HG03460 (cell line): ENCODE data around the gene DES.

Source experiments
- ATAC-seq: cut with Tn5 transposase; IDR thresholded peaks from one replicate; pipeline ENCODE4 v1.9.1; 2021; ENCODE audit not compliant: unreplicated experiment

The DES gene

GRCh38 chr2:219470429-219470828 lies 52.3 kb downstream of the DES start:
- ATAC-seq: no peak

GRCh38 chr2:219471476-219472371 lies 53.5 kb downstream of the DES start:
- ATAC-seq: no peak

- ATAC-seq: no peak
These were observed 54.5 kb downstream of the DES start for GRCh38 chr2:219472629-219473187.

GRCh38 chr2:219473511-219473910 lies 55.3 kb downstream of the DES start:
- ATAC-seq: no peak

- ATAC-seq: no peak
These were observed 56.3 kb downstream of the DES start for GRCh38 chr2:219474285-219475060.

- no peak for ATAC-seq
These were observed 57.1 kb downstream of the DES start for GRCh38 chr2:219475278-219475677.

- ATAC-seq: no peak
These were observed 57.8 kb downstream of the DES start for GRCh38 chr2:219475697-219476651.
